NCI-H446 treated with DMSO at 0.1 percent for 48 hours (cell line): ENCODE results near the gene PCDHA1.

Experiments used
- DNase-seq: peaks from one replicate; lab custom pipeline; 2025; lab: John Stamatoyannopoulos, UW

Gene PCDHA1

DNA sequence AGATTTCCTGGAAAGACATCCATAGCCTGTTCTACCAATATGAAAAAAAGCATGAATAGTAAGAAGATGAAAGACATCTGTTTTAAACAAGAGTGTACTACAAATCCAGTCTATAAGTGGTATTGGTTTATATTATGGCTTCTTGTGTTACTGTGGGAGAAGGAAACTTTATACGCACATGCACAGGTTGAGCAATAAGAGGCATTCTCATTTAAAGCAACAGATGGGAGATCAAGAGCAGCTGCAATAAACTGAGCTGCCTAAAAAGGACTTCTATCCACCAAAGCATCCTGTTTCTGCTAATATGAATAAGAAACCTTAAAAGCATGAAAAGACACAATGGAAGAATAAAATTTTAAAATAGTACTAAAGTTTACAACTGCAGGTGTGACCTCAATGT lies 256.6 kb downstream of the PCDHA1 start:
- no peak for DNase-seq

DNA sequence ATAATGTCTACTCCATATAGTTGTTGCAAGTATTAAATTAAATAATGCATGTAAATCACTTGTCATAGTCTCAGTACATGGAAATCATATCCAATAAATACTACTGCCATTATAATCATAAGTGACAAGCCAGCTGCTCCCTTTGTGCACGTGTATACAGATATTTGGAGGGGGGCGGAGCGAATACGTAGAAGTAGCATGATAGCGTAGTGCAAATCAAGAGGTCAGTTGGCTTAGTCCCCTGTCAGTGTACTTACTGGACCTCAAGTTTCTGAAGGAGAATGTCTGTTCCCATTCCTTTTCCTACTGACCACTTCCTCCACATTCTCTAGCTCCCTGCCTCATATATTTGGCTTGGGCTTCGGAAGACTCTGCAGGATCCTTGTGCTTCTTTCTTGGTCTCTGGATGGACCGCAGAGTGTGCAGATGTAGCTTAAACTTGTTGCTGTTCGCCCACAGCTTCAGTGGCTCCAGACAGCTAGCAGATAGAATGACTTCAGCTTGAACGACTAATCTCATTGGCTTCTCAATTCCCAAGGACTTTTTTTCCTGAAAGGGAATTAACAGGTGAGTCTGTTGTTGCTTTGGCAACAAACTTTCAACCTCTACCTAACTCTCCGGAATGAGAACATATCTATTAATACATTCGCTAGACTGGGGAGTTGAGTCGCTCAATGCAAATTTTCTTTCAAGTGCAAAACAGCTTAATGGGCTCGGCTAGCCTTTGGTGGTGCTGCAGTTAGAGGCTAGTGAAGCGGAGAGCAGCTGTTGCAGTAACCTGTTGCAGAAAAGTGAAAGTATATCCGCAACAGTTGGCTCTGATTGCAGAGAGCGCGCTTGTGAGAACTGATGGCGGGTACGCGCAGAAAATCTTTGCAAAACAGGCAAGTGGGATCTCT lies 264.9 kb downstream of the PCDHA1 start, which contains the start of gene PCDHB1:
PCDHB1 (plus strand) TSS at position 753 of the 899 bp plus-strand sequence; CDS start at position 850, 97 bp downstream.
- no peak for DNase-seq

DNA sequence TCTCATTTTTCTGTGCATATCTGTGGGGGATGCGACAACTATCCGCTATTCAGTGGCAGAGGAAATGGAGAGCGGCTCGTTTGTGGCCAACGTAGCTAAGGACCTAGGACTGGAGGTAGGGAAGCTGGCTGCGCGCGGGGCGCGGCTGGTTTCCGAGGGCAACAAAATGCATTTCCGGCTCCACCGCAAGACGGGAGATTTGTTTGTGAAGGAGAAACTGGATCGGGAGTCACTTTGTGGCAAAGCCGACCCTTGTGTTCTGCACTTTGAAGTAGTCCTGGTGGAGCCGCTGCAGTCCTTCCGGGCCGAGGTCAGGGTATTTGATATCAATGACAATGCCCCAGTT lies 265.6 kb downstream of the PCDHA1 start:
- no peak for DNase-seq
